Fibroblast of skin of left quadriceps (primary cell): ENCODE results near the gene ZNF770.

Source experiments
- DNase-seq, 2 experiments: peaks; one replicate each; pipeline ENCODE4 v3.0.0-alpha.2; 2013; ENCODE audit warnings: low read depth in 2 of 2

Gene ZNF770, protein sequence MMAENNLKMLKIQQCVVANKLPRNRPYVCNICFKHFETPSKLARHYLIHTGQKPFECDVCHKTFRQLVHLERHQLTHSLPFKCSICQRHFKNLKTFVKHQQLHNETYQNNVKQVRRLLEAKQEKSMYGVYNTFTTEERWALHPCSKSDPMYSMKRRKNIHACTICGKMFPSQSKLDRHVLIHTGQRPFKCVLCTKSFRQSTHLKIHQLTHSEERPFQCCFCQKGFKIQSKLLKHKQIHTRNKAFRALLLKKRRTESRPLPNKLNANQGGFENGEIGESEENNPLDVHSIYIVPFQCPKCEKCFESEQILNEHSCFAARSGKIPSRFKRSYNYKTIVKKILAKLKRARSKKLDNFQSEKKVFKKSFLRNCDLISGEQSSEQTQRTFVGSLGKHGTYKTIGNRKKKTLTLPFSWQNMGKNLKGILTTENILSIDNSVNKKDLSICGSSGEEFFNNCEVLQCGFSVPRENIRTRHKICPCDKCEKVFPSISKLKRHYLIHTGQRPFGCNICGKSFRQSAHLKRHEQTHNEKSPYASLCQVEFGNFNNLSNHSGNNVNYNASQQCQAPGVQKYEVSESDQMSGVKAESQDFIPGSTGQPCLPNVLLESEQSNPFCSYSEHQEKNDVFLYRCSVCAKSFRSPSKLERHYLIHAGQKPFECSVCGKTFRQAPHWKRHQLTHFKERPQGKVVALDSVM

DNA sequence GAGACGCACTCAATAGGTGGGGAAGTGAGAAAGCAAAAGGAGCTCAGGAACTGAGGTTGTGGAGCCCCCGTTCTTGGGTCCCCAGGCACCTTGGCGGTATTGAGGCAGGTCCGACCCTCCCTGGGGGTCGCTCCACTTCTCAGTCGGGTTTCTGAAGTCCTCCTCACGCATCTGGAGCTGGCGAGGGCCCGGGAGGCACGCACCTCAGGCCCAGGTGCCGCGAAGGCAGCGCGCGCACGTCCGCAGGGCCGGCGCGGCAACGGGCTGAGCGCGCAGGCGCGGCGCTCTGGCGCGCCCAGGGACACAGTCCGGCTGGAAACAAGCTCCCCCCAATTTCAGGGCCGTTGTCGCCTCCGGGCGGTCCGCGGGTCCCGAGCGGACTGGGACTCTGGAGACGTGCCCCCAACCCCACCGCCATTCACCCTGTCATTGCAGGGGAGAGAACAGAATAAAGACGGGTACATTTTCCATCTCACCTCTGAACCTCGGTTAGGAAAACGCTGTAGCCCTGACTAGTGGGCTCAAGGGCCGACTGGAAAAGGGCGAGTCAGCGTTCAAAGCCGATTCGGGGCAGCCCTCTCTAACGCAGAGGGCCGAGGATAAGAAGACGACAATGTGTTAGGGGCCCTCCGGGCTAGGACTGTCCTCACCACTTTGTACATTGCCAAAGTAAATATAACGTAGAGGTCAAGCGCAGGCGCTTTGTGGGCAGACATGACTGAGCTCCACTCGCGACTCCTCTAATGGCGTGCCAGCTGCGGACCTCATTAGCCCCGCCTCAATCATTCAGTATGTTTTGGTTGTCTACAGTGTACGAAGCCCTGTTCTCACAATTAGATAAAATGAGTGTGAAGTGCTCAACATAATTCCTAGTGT is at the start of gene ZNF770:
ZNF770 (minus strand) TSS at position 261 of the 876 bp plus-strand sequence. CDS start 4,853 bp downstream, outside the sequence.
- peak; percentile 42 to 46 for DNase-seq

DNA sequence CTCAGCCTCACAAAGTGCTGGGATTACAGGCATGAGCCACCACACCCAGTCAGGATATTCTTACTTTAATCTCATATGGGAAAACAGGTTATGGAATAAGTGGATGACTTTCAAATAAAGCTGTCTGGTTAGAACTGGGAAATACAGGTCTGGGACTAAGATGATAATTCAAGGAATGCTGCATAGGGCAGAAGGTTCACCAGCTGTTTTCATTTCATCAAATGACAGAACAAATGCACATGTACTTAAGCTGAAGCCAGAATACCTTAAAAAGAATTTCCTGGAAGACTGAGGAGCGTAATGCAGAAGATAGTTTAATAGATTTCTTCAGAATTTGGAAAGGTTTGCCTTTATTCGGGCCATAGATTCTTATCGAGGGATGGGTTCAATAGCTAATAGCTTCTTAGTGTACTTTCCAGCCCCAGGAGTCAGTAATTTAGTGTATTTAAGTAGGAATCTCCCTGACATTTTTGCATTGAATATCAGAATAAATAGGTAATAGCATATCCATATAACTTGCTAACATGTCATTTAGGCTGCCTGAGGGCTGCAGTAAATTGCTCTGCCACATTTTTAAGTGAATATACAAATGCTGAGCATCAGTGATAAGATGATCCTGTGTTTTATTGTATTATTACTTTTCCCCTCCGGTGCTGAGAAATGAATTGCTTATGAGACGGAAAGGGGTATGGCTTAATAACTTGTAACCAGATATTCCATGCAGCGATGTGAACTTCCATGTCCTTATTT is 40.3 kb upstream of the ZNF770 start:
- DNase-seq = no peak

- DNase-seq = no peak
Observed at GRCh38 chr15:35023804-35024203, 35.7 kb upstream of the ZNF770 start.

- DNase-seq = no peak
Observed at GRCh38 chr15:35020974-35021373, 32.9 kb upstream of the ZNF770 start.

DNA sequence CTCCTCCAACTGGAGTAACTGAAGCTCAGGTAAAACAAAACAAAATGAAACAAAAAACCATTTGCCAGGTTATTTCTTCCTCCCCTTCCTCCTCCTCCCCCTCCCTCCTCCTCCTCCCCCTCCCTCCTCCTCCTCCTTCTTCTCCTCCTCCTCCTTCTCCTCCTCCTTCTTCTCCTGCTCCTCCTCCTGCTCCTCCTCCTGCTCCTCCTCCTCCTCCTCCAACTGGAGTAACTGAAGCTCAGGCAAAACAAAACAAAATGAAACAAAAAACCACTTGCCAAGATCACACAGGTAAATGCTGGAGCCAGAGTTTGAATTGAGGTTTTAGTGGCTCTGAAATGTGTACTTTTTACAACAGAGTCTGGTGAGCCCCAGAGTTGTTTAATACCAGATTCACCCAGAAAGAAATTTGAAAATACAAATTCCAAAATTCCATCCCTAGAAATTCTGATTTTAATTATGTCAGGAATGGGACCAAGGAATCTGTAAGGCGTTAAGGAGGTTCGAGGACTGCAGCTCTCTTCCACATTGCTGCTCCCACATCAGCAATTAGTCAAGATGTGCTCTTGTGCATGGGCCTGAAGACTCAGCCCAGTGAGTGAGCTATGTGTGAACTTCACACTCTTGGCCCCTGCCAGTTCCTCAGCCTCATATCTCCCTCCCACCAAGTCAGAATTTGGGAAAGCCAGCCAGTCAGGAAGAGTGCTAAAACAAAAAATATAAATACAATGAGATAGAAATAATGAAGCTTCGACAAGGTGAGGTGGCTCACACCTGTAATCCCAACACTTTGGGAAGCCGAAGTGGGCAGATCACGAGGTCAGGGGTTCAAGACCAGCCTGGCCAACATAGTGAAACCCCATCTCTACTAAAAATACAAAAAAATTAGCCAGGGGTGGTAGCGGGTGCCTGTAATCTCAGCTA is 31.6 kb upstream of the ZNF770 start:
- no peak for DNase-seq

GRCh38 chr15:35014241-35014640 is 26.2 kb upstream of the ZNF770 start:
- no peak for DNase-seq

DNA sequence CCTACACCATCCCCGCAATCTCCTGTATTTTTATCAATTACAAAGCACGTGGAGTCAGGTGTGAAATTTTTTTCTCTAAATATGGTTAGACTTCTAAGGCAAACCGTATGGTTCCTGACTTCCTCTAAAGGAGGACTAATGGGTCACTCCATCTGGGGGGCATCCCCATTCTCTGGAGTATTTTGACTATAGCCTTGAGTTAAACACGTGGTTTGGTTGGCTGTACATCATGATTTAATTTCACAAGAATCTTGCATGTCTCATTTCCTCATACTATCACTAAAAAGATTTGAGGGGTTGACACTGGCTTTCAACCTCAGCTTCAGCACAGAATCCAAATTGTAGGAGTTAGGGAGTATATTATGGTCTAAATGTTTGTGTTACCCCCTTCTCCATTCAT is 25.3 kb upstream of the ZNF770 start:
- DNase-seq = no peak

- no peak for DNase-seq
Observed at GRCh38 chr15:35007397-35007796, 19.3 kb upstream of the ZNF770 start.

DNA sequence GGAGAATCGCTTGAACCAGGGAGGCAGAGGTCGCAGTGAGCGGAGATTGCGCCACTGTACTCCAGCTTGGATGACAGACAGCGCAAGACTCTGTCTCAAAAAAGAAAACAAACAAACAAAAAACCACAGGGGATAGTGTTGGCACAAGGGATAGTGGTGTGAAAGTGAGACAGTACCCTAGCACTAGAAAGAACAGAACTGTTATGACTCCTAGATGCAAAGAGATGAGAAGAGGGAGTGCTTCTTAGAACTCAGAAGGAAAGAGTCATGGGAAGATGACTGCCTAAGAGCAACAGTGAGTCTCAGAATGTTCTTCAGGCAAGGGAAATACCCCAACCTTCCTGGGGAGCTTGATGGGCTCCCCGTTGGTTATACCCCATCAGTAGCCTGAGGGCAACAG is 17.8 kb upstream of the ZNF770 start:
- DNase-seq = no peak

- DNase-seq = no peak
Observed at GRCh38 chr15:35003928-35004327, 15.8 kb upstream of the ZNF770 start.

GRCh38 chr15:35000511-35000910 is 12.4 kb upstream of the ZNF770 start:
- peak; percentile 22 to 32 for DNase-seq

GRCh38 chr15:34999906-35000305 is 11.8 kb upstream of the ZNF770 start:
- DNase-seq = no peak

DNA sequence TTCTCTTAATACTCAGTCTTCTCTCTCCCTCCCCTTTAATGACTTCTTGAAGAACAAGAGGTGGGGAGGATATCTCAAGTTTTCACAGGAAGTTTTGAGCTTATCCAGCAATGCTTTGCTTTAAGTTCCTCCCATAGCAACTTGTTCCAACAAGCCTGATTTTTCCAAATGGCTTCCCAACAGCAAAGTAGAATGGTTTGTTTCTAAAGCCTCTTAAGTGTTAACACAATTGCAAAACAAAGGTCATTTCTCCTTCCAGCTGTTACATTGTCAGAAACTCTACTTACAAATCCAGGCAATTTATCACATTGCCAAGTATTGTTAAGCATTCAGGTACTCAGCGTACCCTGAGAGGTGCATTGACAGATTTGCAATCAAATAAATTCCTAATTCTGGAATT is 6.8 kb upstream of the ZNF770 start:
- no peak for DNase-seq

GRCh38 chr15:34993877-34994276 is 5.8 kb upstream of the ZNF770 start:
- DNase-seq = no peak

- no peak for DNase-seq
Observed at GRCh38 chr15:34993412-34993811, 5.3 kb upstream of the ZNF770 start.

DNA sequence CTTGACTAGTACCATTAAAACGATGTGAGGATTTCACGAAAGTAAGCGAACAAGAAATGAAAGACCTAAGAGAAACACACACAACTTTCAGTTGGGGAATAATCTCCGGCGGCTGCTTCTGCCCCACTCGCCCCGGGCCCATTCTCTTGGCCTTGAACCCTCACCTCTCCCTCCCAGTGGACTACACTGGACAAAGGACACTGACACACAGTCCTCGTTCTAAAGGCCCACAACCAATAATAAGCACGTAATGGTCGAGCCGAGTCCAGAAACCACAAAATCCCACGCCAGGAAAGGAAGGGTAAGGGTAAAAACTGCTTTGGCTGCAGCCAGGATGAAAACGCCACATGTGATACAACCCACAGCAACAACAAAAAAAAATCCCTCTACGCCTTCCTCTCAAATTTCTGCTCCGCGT is 469 bp downstream of the ZNF770 start:
- no peak for DNase-seq

- no peak for DNase-seq
Observed at GRCh38 chr15:34986771-34987480, 1.2 kb downstream of the ZNF770 start.

GRCh38 chr15:34986326-34986725 is 1.8 kb downstream of the ZNF770 start:
- no peak for DNase-seq

GRCh38 chr15:34984889-34985630 is 3.0 kb downstream of the ZNF770 start:
- no peak for DNase-seq
